ENCODE measurements around the gene ANKRD39.
"Not testable (repeated sequence)": the region's sequence is repeated elsewhere in the genome, so short reads cannot be mapped to it uniquely, and the experiment has no call there.

Gene ANKRD39, protein sequence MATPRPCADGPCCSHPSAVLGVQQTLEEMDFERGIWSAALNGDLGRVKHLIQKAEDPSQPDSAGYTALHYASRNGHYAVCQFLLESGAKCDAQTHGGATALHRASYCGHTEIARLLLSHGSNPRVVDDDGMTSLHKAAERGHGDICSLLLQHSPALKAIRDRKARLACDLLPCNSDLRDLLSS

DNA sequence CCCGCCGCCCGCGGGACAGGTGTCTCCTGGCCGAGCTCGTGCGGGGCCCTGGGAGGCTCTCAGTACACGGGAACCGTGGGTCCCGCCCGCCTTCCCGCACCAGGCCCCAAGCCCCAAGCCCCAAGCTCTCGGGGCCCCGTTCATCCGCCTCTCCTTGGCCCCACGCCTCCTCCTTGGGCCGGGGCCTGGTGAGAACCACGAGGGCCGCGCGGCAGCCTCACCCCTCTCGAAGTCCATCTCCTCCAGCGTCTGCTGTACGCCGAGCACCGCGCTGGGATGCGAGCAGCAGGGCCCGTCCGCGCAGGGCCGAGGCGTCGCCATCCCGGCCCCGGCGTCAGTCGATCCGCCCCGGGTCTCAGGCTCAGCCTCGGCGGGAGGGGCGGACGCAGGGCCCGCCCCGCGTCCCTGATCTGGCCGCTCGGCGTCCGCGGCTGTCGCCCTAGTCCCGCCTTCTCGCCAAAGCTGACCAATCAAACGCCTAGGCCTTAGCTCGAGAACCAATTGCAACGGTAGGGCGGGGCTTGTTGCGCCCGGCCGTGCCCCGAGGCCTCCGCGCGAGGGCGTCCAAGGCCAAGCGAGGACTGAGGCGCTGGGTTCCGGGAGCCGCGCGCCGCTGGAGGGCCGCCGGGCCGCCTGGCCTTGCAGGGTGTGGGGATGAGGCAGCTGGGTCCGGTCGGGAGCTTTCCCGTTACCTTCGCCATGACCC lies at the start of gene ANKRD39:
Gene ANKRD39, minus strand, starts transcription at position 350 of the 706 bp plus-strand sequence. Its CDS starts 29 bp downstream, at position 321.
- peak; percentile 95 for DNase-seq (ENCODE audit: low read depth, low spot score)

DNA sequence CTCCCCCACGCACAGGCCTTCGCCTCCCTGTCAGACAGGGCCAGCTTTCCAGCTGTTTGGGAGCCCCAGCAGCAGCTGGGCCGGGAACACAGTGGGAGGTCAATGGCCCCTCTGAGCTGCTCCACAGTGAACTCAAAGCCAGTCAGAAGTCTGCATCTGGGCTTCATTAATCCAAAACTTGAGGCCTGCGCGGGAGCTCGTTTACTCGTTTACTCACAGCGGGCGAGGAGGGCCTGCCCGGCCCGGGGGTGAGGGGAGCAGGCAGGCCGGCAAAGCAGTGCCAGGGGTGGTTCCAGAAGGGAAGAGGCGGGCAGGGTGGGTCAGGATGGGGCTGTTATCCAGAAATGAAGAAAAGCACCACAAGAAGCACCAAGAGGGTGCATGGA lies 48.9 kb upstream of the ANKRD39 start:
- no peak for DNase-seq (ENCODE audit: low read depth, low spot score)

DNA sequence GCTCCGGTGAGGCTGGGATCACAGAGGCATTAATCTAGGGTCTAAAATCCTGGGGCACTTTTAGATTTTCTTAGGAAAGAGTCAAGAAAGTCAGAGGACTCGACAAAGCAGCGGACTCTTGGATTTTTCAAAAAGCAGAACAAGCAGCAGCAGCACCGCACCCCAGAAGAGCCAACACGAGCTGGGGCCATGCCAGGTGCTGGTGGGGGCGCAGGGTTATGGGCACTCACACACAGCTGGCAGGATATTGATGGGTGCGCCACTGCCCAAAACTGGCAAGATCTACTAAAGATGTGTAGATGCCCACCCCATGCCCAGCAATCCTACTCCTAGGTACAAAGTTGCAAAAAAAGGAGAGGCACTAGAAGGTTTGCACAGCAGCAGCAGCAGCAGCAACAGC lies 46.0 kb upstream of the ANKRD39 start:
- no peak for DNase-seq (ENCODE audit: low read depth, low spot score)

DNA sequence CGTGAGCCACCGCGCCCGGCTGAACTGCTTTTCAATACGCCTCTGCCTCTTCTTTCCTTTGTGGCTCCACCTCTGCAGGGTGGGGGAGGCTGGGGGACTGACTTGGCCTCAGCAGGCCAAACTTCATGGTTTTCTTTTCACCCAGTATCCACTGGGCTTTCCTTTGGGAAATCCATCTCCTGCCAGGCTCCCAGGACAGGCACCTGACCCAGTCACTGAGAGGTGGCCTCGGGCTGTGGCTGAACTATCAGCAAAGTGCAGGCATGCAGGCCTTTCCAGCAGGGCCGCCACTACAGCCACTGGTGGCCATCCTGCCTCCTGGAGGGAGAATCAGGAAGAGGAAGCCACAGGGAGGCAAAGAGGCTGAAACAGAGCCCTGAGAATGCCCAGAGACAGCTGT lies 45.5 kb upstream of the ANKRD39 start:
- DNase-seq (ENCODE audit: low read depth, low spot score), result no peak

DNA sequence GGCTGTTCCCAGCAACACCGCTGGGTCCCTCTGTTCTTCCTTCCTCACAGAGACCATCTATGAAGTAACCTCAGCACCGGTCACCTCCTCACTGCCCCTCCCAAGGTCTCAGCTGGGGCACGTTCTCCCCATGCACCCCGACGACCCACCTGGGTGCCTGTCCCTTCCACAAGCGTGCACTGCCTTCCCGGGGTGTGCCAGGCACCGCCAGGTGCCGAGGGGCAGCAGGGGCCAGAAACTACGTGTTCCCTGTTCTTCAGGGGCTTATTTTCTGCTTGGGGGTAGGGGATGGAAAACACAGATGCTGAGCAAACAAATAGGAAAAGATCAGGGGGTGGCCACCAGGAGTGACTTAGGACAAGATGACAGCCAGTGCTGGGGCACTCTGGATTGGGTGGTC lies 42.4 kb upstream of the ANKRD39 start:
- no peak for DNase-seq (ENCODE audit: low read depth, low spot score)

DNA sequence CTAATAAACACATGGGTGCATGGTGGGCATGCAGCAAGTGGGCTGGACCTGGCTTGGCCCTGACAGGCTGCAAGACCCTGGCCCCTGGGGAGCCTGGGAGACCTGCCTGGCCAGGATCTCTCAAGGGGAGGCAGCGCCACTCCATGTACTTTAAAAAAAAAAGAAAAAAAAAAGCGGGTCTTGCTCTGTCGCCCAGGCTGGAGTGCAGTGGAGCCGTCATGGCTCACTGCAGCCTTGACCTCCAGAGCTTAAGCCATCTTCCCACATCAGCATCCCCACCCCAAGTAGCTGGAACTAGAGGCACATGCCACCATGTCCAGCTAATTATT lies 41.6 kb upstream of the ANKRD39 start:
- DNase-seq (ENCODE audit: low read depth, low spot score), result no peak

DNA sequence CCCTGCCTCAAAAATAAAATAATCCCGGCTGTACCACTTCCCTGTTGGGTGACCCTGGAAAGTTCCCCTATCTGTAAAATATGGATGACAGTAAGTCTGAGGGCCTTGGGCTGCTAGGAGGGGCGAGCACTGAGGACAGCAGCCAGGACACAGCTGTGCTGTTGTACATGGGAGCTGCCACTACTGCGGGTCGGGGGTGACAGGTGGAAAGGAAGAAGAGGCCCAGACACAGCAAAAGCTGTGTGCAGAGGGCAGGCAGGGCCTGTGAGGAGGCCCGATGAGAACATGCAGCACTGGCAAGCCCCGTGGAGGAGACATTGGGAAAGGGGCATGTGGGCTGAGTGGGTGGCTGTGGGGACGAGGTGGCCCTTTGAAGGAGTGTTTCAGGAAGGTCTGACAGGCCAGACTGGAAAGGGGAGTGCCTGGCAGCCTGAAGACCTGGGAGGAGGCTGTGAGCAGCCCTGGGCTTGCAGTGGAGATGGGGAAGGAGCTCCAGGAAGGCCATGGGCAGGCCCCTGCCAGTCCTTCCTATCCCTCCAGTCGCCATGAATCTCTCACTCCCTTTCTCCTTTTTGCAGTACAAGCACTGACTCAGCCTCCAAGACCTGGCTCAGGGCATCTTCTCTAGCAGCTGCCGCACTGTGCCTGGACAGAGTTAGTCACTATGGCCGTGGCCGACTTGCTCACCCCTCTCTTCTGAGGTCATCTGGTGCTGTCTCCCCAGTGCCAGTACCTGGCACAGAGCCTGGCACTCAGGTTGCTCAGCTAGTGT lies 41.0 kb upstream of the ANKRD39 start:
- DNase-seq (ENCODE audit: low read depth, low spot score), result no peak

DNA sequence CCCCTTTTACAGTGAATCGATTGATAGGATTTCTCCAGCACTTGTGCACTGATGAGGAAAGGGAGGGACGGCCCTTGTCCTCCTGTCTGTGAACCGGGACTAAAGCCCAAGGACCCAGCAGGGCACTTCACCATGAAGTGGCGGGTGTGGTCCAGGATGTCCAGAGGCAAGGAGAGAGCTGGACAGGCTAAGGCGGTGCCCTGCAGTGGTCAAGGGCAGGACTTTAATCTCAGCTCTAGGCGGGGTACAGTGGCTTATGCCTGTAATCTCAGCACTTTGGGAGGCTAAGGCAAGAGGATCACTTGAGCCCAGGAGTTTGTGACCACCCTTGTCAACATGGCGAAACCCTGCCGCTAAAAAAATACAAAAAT lies 40.3 kb upstream of the ANKRD39 start:
- no peak for DNase-seq (ENCODE audit: low read depth, low spot score)

DNA sequence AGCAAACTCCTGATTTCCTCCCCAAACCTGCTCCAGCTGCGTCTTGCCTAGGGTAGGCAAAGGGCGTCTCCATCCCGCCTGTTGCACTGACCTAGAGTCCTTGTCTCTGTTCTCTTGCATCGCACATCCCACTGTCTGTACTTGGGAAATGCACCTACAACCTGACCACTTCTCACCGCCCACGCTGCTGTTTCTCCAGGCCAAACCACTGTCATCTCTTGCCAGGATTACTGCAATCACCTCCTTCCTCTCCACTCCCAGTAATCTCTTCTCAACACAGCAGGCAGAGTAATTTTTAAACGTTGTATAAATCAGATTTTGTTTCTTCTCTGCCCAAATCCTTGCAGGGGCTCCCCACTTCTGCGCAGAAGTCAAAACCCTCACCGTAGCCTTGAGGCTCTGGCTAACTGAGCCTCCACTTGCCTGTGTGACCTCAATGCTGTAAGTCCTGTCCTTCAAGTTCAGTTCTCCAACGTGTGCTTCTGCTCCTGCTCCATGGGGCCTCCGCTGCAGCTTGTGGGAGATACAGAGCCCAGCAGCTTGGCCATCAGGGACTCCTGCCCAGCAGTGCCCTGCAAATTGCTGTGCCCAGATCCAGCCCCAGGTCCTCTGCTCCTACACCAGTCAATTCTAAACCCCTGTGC lies 39.8 kb upstream of the ANKRD39 start:
- DNase-seq (ENCODE audit: low read depth, low spot score), result no peak

DNA sequence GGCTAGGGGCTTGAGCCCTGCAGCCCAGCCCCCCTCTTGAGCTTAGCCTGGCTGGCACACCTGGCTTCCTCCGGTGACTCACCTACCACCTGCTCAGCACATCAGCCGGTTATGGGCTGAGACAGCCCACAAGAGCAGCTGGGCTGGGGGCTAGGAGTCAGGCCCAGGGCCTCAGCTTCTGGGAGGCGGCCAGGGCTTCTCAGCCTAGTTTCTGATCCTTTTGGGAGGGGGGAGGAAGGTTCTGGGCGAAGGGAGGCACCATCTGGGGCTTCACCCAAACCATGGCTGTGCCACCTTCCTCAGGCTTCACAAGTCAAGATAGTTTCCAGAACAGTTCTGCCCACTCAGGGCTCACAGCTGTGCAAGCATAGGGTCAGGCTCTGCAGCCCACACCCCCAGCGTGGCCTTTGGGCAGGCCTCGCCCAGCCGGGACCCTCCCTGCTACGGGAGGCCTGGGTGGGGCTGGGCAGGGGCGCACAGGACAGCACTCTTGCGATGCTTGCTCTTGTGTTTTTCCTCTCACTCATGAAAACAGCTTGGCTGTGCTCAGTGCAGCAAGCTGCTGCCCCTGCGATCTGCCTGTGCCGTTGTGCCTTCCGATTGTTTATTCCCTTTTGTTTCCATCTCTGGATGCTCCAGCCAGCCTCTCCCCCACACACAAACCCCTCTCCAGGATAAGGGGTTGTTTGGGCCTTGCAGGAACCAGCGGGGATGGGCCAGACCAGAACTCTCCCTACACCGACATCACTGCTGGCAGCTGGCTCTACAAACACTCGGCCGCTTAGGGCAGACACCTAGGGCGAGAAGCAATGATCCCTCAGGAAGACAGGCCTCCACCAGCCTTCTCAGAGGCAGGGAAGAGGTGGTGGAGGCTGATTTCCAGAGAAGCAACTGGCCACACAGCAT lies 38.2 kb upstream of the ANKRD39 start:
- no peak for DNase-seq (ENCODE audit: low read depth, low spot score)

DNA sequence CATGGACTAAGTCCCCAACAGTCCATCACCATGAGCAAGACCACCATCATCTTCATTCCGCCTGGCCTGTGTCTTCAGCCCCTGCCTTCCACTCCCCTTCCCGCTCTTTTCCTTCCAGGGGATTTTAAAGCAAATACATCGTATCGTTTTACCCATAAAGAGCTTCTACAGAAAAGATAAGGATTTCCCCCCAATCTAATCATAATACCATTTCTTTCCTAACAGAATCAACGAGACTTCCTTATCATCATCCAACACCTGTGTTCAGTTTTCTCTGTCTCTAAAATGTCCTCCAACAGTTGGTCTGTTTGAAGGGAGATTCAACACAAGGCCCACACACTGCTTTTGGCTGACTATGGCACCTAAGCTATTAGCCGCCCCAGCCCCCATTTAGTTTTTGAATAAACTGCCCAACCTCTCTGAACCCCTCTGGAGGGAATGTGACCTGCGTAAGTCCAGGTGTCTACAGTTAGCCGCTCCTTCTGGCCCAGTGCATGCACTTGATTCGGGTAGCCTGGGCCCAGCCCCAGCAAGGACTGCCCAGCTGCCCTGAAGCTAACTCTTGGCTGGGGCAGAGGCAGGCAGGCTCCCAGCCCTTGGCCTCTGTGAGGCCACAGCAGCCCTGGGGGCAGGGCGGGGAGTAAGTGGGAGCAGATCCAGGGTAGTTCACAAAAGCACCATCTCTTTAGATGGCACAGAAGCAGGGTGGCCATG lies 37.4 kb upstream of the ANKRD39 start:
- no peak for DNase-seq (ENCODE audit: low read depth, low spot score)

DNA sequence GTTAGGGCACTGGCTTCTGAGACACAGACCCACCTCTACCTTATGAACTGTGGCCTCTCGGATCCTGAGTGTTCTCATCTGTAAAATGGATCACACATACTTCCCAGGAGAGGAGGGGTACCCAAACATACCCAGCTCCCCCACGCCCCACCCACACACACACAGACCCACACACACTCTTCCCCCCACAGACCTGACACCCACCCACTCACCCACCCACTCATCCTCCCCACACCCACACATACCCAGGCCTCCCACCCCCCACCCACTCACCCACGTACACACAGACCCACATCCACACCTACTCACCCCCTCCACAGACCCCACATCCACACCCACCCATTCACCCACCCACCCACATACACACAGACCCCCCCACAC lies 36.3 kb upstream of the ANKRD39 start:
- no peak for DNase-seq (ENCODE audit: low read depth, low spot score)

DNA sequence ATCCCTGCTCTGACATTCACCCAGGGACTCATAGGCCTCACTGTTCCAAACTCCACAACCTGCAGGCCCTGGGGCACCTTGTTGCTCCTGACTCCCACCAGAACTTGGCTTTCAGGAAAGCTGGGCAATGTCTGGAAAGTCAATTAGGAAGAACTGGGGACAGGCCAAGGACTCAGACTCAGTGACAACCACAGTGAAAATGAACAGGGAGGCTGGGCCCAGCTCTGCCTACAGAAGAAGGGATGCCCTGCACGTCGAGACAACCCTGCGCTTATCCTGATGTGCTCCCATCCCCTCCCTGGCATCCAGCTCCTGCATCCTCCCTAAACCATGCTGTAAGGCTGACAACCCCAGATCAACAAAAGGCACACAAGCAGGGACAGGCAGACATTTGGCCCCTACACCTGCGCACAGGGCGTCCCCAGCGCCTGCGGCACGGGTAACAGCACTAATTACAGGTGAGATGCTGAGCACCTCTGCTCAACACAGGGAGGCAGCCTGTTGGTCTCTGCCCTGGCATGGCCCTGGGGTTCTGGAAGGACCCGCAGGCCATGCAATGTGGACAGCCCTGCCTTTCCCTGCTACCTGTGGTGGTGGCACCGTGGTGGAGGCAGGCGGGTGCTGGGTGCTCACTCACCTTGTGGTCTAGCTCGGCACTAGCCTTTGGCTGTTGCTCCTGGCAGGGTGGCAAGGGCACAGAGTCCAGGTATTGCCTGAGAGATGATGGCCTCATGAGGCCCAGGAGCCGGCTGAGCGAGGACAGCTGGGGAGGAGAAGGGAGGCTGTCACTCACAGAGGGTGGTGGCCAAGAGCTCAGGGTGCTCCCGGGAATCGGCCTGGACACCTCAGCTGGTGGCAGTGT lies 35.7 kb upstream of the ANKRD39 start:
- no peak for DNase-seq (ENCODE audit: low read depth, low spot score)

DNA sequence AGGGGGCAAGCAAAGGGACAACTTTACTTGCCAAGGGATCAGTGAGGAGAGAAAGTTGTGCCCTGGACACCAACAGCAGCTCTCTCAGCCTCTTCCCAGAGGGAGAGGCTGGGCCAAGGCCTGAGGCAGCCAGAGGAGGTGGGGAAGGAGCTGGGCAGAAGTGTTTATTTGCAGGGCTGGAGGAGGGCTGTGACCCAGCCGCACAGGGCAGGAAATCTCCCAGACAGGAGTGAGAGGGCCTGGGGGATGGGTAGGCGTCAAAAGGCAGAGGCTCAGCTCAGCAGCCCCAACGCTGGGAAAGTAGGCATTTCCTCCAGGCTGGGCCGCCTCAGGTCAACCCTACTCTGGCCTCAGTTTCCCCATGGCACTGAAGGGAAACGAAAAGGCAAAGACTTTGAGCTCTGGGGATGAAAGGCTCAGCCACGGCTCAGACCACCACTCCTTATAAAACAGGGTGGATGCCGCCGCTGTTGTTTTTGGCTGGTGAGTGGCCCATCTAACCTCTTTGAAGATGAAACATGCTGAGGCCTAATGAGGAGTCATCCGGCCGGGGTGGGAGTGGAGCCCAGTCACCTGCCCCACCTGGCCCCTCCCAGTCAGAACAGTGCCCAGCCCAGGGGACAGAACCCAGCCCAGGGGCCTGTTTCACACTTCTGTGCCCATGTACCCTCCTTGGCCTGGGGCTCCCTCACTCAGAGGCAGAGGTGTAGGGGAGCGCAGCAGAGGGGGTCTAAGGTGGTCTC lies 33.9 kb upstream of the ANKRD39 start:
- no peak for DNase-seq (ENCODE audit: low read depth, low spot score)

- DNase-seq (ENCODE audit: low read depth, low spot score), result no peak
These were observed 33.0 kb upstream of the ANKRD39 start for GRCh38 chr2:96890726-96891385.

GRCh38 chr2:96890252-96890651 lies 32.4 kb upstream of the ANKRD39 start:
- no peak for DNase-seq (ENCODE audit: low read depth, low spot score)

- not testable (repeated sequence) for DNase-seq (ENCODE audit: low read depth, low spot score)
These were observed 31.7 kb upstream of the ANKRD39 start for GRCh38 chr2:96889502-96889901.

Measured in activated CD4-positive, CD25-positive, alpha-beta regulatory T cell treated with anti-CD3 and anti-CD28 coated beads, Interleukin-2, amount 50 U/mL, for 16 hours (primary cell).